GM19099 (cell line): ENCODE measurements around the gene DALRD3.

Experiments used
- POLR2A ChIP-seq: IDR thresholded peaks from 3 replicates; pipeline ENCODE4 v1.6.1; 2011; ENCODE audit warnings: low read depth; ENCODE audit not compliant: insufficient read length; ENCODE audit errors: extremely low read depth

Gene DALRD3

DNA sequence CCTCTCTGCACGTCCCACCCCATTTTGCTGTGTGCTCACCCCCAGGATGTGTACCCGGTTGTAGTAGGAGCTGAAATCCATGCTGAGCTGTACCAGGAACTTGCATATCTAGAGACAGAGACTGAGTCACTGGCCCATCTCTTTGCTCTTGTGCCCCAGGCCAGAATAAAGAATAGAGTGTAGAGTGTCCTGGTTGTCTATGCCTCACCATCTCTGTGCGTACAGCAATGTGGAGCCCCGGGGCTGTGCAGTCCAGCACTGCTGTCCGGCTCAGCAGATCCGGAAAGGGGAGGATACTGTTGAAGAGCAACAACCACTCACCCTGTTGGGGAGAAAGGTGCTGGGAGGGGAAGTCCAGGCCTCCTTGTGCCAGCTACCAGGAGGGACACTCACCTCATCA, 2.6 kb downstream of the DALRD3 start:
- TF ChIP-seq POLR2A: no peak

DNA sequence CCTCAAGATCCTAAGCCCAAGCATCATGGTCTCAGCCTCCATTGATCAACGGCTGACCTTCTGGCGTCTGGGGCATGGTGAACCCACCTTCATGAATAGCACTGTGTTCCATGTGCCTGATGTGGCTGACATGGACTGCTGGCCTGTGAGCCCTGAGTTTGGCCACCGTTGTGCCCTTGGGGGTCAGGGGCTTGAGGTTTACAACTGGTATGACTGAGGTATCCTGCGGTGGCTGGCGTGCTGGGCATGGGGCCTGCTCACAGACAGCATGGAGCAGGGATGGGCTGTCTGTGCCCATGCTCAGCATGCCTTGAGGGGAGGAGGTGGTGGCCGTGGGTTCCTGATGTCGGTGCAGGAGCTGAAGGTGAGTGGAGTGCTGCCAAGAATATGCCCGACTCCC, 3.3 kb downstream of the DALRD3 start:
- TF ChIP-seq POLR2A: peak; percentile 16

DNA sequence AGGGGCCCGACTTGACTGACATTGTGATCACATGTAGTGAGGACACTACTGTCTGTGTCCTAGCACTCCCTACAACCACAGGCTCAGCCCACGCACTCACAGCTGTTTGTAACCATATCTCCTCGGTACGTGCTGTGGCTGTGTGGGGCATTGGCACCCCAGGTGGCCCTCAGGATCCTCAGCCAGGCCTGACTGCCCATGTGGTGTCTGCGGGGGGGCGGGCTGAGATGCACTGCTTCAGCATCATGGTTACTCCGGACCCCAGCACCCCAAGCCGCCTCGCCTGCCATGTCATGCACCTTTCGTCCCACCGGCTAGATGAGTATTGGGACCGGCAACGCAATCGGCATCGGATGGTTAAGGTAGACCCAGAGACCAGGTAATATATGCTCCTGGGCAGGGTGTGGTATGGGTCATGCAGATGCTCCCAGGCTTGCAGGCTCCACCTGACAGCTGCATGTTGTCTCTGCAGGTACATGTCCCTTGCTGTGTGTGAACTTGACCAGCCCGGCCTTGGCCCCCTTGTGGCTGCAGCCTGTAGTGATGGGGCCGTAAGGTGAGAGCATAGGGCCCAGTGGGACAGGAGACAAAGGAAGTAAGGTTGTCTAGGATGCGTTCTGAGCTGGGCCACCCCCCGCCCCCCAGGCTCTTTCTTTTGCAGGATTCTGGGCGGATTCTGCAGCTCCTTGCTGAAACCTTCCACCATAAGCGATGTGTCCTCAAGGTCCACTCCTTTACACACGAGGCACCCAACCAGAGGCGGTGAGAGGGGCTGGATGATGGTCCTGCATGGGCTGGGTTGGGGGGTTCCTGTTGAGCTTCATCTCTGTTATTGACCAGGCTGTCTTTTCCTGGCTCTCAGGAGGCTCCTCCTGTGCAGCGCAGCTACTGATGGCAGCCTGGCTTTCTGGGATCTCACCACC, 4.4 kb downstream of the DALRD3 start:
- TF ChIP-seq POLR2A: no peak

DNA sequence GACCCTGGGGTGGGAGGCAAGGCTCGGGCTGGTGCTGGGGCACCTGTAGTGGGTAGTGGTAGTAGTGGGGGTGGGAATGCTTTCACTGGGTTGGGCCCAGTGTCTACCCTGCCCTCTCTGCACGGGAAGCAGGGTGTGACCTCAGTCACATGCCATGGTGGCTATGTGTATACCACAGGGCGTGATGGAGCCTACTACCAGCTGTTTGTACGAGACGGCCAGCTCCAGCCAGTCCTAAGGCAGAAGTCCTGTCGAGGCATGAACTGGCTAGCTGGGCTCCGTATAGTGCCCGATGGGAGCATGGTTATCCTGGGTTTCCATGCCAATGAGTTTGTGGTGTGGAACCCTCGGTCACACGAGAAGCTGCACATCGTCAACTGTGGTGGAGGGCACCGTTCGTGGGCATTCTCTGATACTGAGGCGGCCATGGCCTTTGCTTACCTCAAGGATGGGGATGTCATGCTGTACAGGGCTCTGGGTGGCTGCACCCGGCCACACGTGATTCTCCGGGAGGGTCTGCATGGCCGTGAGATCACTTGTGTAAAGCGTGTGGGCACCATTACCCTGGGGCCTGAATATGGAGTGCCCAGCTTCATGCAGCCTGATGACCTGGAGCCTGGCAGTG, 5.2 kb downstream of the DALRD3 start:
- TF ChIP-seq POLR2A: no peak

DNA sequence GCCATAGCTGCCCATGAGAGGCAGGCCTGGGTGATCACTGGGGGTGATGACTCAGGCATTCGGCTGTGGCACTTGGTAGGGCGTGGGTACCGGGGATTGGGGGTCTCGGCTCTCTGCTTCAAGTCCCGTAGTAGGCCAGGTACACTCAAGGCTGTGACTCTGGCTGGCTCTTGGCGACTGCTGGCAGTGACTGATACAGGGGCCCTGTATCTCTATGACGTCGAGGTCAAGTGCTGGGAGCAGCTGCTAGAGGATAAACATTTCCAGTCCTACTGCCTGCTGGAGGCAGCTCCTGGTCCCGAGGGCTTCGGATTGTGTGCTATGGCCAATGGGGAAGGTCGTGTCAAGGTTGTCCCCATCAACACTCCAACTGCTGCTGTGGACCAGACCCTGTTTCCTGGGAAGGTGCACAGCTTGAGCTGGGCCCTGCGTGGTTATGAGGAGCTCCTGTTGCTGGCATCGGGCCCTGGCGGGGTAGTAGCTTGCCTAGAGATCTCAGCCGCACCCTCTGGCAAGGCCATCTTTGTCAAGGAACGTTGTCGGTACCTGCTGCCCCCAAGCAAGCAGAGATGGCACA, 5.9 kb downstream of the DALRD3 start:
- TF ChIP-seq POLR2A: no peak

DNA sequence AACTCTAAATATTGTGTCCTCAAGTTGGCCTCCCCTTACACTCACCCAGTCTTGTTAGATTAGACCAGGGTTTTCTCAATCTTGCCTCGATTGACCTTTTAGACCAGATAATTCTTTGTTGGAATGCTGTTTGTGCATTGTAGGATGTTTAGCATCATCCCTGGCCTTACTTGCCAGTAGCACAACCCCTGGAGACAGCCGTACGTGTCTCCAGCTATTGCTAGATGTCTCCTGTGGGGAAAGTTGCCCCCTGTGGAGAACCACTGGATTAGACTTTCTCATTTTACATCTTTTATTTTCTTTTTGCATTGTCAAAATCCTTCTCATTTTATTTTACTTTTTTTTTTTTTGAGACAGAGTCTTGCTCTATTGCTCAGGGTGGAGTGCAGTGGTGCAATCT, 9.0 kb downstream of the DALRD3 start:
- no peak for TF ChIP-seq POLR2A

DNA sequence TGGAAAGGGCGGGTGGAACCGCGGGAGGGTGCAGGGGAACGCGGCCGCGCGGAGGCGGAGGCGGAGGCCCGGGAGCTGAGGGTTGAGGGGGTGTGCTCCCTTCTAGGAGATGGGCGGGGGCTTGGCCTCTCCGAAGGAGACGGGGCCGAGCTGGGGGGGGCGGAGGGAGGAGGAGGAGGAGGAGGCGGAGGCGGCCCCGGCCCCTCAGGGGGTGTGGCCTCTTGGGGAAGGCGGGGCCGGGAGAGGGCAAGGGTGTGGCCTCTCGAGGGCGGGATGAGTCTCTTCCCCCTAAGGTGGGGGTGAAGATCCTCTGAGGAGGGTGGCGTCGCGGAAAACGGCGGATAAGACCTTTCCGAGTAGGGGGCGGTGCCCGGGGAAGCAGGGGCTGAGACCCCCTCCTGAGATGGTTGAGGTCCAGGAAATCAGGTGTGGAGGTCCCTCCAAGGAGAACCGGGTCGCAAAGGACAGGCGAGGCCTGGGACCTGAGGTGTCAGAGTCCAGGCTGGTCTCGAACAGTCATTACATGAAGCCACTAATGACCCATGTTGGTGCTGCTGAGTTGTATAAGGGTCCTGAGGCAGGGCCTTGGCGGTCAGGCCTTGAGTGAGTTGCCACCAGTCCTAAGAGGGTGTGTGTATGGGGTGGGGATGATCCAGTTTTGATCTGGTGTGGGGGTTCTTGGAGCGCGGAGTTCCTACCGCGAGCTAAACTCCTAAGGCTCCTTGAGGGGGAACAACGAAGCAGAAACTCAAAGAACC, 10.4 kb downstream of the DALRD3 start:
- TF ChIP-seq POLR2A: no peak

DNA sequence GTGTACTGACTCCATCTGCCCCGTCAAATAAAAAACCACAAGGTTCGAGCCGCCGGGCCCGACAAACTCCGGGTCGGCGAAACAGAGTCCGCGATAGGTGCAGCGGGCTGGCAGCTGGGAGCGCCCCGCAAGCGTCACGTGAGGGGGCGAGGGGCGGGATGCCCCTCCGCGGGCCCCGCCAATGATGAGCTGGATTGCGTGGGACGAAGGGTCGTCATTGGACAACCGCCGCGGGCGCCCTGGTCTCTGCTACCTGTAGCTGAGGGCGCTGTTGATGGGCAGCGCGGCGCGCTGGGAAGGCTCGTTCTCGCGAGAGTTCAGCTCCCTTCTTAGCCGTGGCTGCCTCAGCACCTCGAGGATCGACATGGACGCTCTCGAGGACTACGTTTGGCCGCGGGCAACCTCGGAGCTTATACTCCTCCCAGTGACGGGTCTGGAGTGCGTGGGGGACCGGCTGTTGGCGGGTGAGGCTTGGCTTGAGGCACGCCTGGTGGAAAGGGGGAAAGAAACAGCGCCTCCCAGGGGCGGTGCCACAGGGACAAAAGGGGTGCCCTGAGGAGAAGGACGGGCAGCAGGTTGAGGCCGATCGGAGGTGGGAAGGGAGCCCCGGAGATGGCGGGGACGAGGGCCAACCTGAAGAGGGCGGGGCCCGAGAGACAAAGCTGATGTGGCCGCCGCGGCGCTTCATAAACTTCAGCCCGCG, 11.2 kb downstream of the DALRD3 start, which contains the start of gene WDR6:
Gene WDR6, plus strand, starts transcription at position 324 of the 703 bp plus-strand sequence. Its CDS starts 41 bp downstream, at position 365.
- TF ChIP-seq POLR2A: peak; percentile 92

DNA sequence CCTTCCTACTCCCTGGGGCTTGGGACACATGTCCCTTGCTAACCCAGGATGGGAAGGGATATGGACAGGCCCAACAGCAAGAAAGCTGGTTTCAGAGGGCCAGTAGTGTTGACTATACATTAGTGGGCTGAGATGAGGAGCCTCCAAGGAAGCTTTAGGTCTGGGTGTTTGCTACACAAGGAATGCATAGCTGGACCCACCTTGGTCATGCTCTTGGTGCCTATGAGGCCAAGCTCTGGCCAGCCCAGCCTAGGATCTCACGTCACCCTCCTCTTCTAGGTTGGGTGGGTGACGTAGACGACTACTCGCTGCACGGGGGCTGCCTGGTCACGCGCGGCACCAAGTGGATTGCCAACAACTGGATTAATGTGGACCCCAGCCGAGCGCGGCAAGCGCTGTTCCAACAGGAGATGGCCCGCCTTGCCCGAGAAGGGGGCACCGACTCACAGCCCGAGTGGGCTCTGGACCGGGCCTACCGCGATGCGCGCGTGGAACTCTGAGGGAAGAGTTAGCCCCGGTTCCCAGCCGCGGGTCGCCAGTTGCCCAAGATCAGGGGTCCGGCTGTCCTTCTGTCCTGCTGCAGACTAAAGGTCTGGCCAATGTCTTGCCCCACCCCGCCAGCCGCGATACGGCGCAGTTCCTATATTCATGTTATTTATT, 11.8 kb downstream of the DALRD3 start:
- TF ChIP-seq POLR2A: no peak

DNA sequence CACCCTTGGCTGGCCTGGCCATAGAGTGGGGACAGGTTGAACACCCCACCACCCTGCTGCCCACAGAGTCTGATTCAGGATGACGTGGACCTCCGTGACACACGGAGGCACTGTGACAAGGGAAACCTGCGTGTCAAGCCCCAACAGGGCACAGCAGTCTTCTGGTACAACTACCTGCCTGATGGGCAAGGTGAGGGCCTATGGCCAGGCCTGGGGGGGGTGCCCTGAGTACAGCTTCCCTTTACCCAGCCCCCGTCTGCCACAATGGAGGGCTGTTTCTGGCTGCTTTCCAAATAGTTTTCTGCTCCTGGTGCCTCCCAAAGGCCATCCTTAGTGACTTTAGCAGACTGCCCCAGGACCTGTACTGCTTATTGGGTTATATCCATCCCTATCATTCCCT, 12.4 kb downstream of the DALRD3 start:
- no peak for TF ChIP-seq POLR2A

DNA sequence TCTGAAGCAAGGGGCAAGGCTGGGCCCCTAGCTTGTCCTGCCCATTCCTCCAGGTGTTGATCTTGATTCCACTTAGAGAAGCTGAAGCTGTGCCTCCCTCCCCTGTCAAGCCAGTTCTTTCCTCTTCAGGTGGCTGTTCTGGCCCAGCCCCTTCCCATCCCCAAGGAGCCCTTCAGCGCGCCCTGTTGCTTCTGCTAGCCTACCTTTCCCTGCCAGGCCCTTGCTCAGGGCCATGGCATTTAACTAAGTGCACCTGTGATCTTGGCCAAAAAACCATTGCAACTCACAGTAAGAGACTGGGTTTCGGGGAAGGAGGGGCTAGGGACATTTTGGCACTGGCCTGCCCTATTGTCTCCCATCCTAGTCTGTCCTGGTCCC, 13.1 kb downstream of the DALRD3 start:
- no peak for TF ChIP-seq POLR2A

DNA sequence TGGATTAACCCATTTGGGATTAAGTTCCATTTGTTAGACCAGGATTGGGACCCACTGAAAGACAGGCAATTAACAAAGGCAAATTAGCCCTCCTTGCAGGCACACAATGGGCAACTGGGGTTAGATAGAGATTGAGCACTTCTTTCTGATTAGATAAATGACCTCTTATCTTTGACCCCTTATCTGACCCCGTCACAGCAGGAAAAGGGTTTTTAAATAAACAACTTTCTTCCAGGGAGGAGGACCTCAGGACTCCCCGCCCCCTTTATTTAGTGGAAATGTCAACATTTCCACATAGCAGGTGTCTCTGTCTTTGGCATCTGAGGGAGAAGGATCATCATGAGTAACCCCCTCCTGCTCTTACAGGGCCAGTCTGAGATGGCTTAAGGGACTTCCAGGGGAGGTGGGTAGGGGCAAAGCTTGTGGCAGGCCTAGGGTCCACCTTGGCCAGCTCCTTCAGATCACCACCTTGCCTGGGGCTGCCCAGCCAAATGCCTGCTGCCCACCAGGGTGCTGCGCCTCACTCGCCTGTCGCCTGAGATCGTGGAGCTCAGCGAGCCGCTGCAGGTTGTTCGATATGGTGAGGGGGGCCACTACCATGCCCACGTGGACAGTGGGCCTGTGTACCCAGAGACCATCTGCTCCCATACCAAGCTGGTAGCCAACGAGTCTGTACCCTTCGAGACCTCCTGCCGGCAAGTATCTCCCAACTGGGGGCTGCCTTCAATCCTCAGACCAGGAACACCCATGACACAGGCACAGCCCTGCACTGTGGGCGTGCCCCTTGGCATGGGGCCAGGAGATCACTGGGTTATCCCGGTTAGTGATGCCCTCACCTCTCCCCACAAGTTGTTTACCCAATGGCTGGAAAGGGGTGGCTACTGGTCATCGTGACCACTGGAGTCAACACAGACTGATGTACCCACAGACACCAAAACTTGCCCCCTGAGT, 13.8 kb downstream of the DALRD3 start:
- no peak for TF ChIP-seq POLR2A

DNA sequence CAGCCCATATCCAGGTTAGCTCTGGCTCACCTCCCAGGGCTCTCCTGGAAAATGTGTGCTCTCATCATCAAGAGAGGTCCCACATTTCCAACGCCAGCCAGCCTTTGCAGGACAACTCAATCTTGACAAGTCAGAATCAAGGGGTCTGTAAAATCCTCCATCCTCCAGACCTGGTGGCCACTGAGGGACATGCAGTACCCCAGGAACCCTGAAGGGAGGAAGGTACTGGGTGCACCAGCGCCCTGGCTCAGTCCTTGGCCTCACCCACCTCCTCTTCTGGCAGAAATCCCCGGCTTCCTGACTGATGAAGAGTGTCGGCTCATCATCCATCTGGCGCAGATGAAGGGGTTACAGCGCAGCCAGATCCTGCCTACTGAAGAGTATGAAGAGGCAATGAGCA, 17.2 kb downstream of the DALRD3 start:
- TF ChIP-seq POLR2A: no peak
